AG04449 (cell line): ENCODE measurements around the gene IL15.

Experiments used
- CTCF ChIA-PET: fragments of 350-600 bp; formaldehyde crosslinking; extraction: SDS; loops from one replicate; lab custom pipeline; 2021; ENCODE audit warnings: antibody characterized with exemption; lab: Yijun Ruan, JAX
- POLR2A ChIA-PET: fragments of 400-600, 350-600 bp; formaldehyde crosslinking; extraction: SDS; loops from one replicate; lab custom pipeline; 2020; ENCODE audit warnings: antibody characterized with exemption, inconsistent platforms; lab: Yijun Ruan, JAX
- DNase-seq: peaks from one replicate; pipeline ENCODE4 v3.0.0-alpha.2; 2010; ENCODE audit warnings: low read depth, low spot score
- H3K4me3 ChIP-seq: 2 replicates; pipeline ENCODE4 v1.5.1; 2011; ENCODE audit warnings: low read depth, mild to moderate bottlenecking, control low read depth, low read length
- TF ChIP-seq, protein P1 (sequence below): IDR thresholded peaks from one replicate; pipeline ENCODE4 v1.5.1; 2011; ENCODE audit warnings: mild to moderate bottlenecking, moderate library complexity, low read length, control low read depth, inconsistent platforms; ENCODE audit not compliant: insufficient read depth; ENCODE audit errors: missing control alignments

Gene IL15

DNA sequence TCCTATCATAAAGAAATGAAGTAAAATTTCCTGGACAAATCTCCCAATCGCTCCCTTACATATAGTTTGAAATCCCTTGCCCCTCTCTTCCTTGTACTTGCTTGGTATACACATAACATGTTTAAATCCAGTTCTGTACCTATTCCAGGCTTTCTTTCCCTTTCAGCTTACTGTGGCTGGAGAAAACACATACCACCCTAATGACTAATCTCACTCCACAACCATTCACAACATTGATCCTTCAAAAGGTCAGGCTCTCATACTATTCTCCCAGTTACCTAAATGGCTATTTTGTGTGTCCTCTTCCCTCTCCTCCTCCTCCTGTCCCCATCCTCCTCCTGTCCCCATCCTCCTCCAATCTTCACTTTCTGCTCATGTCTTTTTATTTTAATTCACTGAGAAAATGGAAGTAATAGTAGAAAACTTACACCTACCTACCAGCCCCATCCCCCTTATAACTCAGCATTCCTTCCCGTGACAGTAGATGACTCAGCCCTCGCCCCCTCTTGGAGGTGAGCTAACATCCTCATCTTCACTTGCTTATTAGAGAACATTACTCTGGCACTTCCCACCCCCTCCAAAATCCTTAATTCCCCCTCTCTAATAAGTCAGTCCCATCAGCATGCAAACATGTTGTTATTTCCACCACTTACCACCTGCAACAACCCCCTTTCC is 77.5 kb downstream of the IL15 start:
- POLR2A ChIA-PET = no interaction called here
- TF ChIP-seq, protein P1, sequence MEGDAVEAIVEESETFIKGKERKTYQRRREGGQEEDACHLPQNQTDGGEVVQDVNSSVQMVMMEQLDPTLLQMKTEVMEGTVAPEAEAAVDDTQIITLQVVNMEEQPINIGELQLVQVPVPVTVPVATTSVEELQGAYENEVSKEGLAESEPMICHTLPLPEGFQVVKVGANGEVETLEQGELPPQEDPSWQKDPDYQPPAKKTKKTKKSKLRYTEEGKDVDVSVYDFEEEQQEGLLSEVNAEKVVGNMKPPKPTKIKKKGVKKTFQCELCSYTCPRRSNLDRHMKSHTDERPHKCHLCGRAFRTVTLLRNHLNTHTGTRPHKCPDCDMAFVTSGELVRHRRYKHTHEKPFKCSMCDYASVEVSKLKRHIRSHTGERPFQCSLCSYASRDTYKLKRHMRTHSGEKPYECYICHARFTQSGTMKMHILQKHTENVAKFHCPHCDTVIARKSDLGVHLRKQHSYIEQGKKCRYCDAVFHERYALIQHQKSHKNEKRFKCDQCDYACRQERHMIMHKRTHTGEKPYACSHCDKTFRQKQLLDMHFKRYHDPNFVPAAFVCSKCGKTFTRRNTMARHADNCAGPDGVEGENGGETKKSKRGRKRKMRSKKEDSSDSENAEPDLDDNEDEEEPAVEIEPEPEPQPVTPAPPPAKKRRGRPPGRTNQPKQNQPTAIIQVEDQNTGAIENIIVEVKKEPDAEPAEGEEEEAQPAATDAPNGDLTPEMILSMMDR = no peak
- H3K4me3 ChIP-seq = no peak overlapping the region
- CTCF ChIA-PET = interaction anchor here (2.9 to 3.0 kb wide), 2 partner anchors 368 to 408 kb away, joined by 12 to 23 read pairs; no protein-coding TSS in a partner anchor
- no peak for DNase-seq

DNA sequence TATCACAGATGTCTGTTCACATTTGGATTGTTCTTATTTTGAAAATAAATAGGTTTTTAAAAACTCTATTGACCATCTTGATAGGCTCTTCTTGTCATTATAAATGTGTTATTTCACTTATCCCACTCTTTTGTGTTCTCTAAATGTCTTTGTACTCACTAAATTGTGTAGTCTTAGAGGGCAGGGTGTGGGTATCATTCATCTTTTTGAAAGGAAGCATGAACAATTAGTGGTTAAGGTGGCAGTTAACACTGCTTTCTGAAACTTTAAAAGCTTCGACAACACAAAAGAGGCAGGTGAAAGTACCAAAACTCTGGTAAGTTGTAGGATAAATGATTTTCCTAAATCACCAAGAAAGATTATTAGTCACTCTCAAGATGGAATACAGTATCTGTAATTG is 83.2 kb downstream of the IL15 start:
- TF ChIP-seq, protein P1 = no peak
- CTCF ChIA-PET = no interaction called here
- no peak for DNase-seq
- no peak overlapping the region for H3K4me3 ChIP-seq
- POLR2A ChIA-PET = no interaction called here

DNA sequence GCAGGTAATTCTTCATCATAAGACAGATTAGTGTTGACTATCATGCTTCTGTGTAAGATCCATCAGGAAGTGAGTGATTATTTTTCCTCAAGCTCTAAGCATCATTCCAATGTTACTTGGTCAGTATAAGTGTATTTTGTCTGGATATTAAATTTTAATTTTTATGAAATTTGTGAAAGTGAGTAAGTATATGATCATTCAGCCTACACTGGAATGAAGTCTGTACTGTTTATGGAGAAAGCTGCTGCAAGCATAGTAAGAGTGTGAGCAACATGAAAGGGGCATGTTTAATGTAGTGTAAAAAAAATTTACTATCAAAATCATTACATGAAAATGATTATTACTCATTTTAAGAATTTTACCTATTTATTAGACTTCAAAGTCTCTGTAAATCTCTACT is 84.8 kb downstream of the IL15 start:
- POLR2A ChIA-PET = no interaction called here
- no peak overlapping the region for H3K4me3 ChIP-seq
- TF ChIP-seq, protein P1 = no peak
- no peak for DNase-seq
- CTCF ChIA-PET = interaction anchor here (1.5 kb wide), 1 partner anchor 9 kb away, joined by 4 read pairs; no protein-coding TSS in a partner anchor

DNA sequence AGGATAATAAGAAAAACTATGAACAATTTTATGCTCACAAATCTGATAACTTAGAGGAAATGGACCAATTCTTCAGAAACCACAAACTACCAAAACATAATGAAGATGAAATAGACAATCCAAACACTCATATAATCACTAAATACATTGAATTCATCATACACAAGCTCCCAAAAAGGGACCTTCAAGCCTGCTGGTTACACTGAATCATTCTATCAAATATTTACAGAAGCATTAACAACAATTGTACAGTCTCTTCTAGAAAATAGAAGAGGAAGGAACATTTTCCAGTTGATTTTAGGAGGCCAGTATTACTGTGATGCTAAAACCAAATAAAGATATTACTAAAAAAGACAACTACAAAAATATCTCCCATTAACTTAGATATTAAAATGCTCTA is 88.3 kb downstream of the IL15 start:
- no peak for DNase-seq
- ChIA-PET POLR2A (no interaction called here), CTCF (interaction anchor here (0.6 kb wide), 1 partner anchor 652 kb away, joined by 3 read pairs; no protein-coding TSS in a partner anchor)
- no peak overlapping the region for H3K4me3 ChIP-seq
- TF ChIP-seq, protein P1 = no peak

DNA sequence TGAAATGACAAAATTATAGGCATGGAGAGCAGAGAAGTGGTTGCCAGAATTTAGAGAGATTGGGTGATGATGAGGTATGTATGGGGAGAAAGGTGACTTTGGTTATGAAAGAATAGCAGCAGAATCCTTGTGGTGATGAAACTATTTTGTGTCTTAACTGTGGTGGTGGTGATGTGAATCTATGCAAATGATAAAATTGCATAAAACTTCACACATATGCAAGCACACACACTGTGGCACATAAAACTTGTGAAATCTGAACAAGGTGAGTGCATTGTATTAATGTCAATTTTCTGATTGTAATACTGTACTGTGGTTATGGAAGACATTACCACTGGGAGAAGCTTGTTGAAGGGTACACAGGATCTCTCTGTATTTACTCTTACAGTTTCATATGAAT is 91.0 kb downstream of the IL15 start:
- H3K4me3 ChIP-seq = no peak overlapping the region
- CTCF ChIA-PET = interaction anchor here (1.8 kb wide), 1 partner anchor 381 kb away, joined by 5 read pairs; no protein-coding TSS in a partner anchor
- DNase-seq = no peak
- TF ChIP-seq, protein P1 = no peak
- POLR2A ChIA-PET = no interaction called here

DNA sequence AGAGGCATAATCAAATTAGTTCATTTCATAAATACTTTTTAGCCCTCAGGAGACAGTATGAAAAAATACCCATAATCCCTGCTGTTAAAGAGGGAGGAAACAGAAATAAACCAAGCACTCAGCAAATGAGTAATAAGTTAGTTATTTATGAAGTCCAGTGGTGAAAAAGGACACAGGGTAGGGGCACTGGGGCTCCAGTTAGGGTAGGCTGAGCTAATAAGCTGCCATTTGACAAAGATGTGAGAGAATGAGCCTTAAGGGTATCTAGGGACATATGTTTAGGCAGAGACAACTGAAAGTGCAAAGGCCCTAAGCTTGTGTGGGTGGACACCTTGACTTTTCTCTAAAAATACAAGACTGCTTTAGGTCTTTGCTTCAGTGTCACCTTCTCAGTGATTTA is 94.4 kb downstream of the IL15 start:
- ChIA-PET CTCF (interaction anchor here (0.9 to 2.0 kb wide), 3 partner anchors 37 to 424 kb away, joined by 3 to 7 read pairs (median 5); no protein-coding TSS in a partner anchor), POLR2A (no interaction called here)
- TF ChIP-seq, protein P1 = no peak
- DNase-seq = no peak
- H3K4me3 ChIP-seq = no peak overlapping the region
